ELF-1 (cell line): ENCODE measurements around the gene POU2AF1.
A peak's percentile ranks its signal among the peaks of the same experiment; 100 is the strongest.

ENCODE experiments used
- DNase-seq: peaks from one replicate; pipeline ENCODE4 v3.0.0-alpha.2; 2016; ENCODE audit warnings: low read depth, low spot score

POU2AF1 gene

GRCh38 chr11:111347002-111347722 lies 31.9 kb downstream of the POU2AF1 start:
- no peak for DNase-seq

- no peak for DNase-seq
Measured at GRCh38 chr11:111344032-111344431, 35.0 kb downstream of the POU2AF1 start.

- DNase-seq: no peak
Measured at GRCh38 chr11:111342329-111342728, 36.7 kb downstream of the POU2AF1 start.

- DNase-seq: no peak
Measured at GRCh38 chr11:111339758-111340388, 39.2 kb downstream of the POU2AF1 start.

GRCh38 chr11:111336582-111337256 lies 42.4 kb downstream of the POU2AF1 start:
- no peak for DNase-seq

- DNase-seq: no peak
Measured at GRCh38 chr11:111336062-111336461, 43.0 kb downstream of the POU2AF1 start.

- no peak for DNase-seq
Measured at GRCh38 chr11:111335549-111335948, 43.5 kb downstream of the POU2AF1 start.

- peak; percentile 52 for DNase-seq
Measured at GRCh38 chr11:111334532-111335502, 44.3 kb downstream of the POU2AF1 start.

- DNase-seq: no peak
Measured at GRCh38 chr11:111331711-111332479, 47.2 kb downstream of the POU2AF1 start.

- no peak for DNase-seq
Measured at GRCh38 chr11:111330234-111330893, 48.7 kb downstream of the POU2AF1 start.

- no peak for DNase-seq
Measured at GRCh38 chr11:111329306-111330204, 49.5 kb downstream of the POU2AF1 start.

GRCh38 chr11:111327908-111328624 lies 51.0 kb downstream of the POU2AF1 start:
- DNase-seq: peak; percentile 23

- DNase-seq: no peak
Measured at GRCh38 chr11:111326824-111327223, 52.3 kb downstream of the POU2AF1 start.

- DNase-seq: no peak
Measured at GRCh38 chr11:111325259-111325658, 53.8 kb downstream of the POU2AF1 start.

GRCh38 chr11:111324277-111324720 lies 54.8 kb downstream of the POU2AF1 start:
- no peak for DNase-seq

GRCh38 chr11:111322534-111322933 lies 56.5 kb downstream of the POU2AF1 start:
- DNase-seq: no peak

- DNase-seq: peak; percentile 58
Measured at GRCh38 chr11:111320728-111321568, 58.1 kb downstream of the POU2AF1 start.
